Mononuclear cell (primary cell): ENCODE measurements around the gene DLK1. TPM values are rescaled to one million over a fixed set of nuclear protein-coding genes. Genes with fewer than 3 reads are reported as not detected.

Source experiments
- H3K27me3 ChIP-seq: 2 replicates; pipeline ENCODE4 v1.6.0; 2011; ENCODE audit warnings: low read length, control low read depth; ENCODE audit not compliant: insufficient read depth
- H3K4me1 ChIP-seq: 2 replicates; pipeline ENCODE4 v1.5.1; 2011; ENCODE audit warnings: mild to moderate bottlenecking, low read length, control low read depth; ENCODE audit not compliant: insufficient read depth
- H3K4me3 ChIP-seq: 2 replicates; pipeline ENCODE4 v1.5.1; 2011; ENCODE audit warnings: mild to moderate bottlenecking, low read length, moderate library complexity
- H3K9me3 ChIP-seq: 2 replicates; pipeline ENCODE4 v1.5.1; 2011; ENCODE audit warnings: low read depth, mild to moderate bottlenecking, control low read depth, low read length
- total RNA-seq: library from RNA; depleted of rRNA; stranded (reverse); fragments of >200 nt; gene quantifications from one replicate; pipeline ENCODE4 v1.2.3, GENCODE V29; 2012

DLK1 gene
- total RNA-seq, 1 donor = not detected

- no peaks in the 10 kb centered on the region for H3K27me3 ChIP-seq
- no peak overlapping the region for H3K4me3 ChIP-seq
- no peaks in the 10 kb centered on the region for H3K4me1 ChIP-seq
- H3K9me3 ChIP-seq = no peaks in the 10 kb centered on the region
Measured at GRCh38 chr14:100767003-100767787, 40.5 kb downstream of the DLK1 start.

DNA sequence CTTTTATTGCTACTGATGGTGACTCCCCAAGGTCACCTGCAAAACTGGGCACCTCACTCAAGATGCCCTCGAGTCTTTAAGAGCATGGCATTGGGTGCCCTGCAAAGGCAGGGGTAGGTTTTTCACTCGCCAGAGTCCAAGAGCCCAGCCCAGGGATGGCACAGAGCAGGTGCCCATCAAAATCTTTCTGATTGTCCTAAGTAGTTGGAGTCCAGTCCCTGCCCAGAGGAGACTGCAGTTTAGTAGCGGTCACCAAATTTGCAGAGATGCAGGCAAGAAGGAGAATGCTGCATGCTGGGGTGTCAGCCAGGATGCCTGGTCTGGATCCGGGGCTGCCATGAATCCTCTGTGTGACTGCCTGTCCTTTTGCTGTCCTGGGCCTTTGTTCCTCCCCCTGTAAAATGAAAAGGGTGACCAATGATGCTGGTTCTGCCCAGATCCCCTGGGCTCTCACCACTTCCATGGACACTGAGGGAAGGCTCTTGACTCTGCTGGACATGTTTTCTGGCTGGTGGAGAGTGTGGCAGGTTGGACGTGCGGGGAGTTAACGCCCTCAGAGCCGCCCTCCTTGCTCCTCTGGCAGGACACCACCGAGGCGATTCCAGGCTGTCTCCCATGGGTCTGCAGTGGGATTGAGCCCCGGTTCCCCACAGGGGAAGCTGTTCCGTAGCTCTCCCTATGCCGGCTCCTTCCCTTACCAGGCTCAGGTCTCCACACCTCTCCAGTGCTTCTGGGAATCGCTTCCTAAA is 41.3 kb downstream of the DLK1 start:
- no peaks in the 10 kb centered on the region for H3K9me3 ChIP-seq
- no peaks in the 10 kb centered on the region for H3K4me1 ChIP-seq
- H3K4me3 ChIP-seq = no peak overlapping the region
- H3K27me3 ChIP-seq = no peaks in the 10 kb centered on the region

DNA sequence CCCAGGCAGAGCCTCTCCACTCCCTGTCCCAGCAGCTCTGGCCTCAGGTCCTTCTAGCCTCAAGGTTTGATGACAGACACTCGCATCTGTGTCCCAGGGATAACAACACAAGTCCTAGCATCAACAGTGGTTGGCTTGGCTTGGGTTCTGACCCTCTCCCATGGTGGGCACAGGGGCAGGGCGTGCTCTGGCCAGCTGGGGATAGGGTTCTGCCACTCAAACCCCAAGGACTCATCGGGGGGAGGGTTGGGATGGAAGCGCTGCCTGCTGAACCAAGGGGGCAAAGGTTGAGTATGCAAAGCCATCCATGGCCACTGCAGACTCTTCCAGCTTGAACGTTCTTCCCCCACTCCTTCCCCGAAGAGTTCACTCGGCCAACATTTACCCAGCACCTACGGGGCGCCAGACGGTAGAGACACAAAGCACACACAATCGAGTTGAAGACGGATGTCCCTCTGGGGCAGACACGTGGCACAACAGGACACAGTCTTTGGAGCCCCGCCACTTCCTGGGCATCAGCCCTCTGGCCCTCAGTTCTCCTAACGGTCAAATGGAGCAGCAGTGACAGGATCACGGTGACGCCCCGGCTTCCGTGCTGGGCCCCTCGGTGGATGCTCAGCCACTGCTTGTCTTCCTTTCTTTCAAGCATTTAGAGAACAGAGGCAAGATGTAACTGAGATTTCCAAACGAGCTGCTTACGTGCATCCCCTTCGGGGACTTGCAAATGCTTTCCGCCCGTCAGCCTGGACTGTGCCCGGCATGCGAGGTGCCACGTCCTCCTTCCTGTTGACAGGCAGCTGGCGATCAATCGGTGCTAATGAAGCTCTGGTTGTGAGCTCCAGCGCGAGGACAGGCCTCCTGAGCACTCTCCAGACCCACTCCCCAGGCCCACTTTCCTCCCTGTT is 42.6 kb downstream of the DLK1 start:
- Histone ChIP-seq H3K9me3 (no peaks in the 10 kb centered on the region), H3K4me3 (no peak overlapping the region), H3K4me1 (no peaks in the 10 kb centered on the region), H3K27me3 (no peaks in the 10 kb centered on the region)

DNA sequence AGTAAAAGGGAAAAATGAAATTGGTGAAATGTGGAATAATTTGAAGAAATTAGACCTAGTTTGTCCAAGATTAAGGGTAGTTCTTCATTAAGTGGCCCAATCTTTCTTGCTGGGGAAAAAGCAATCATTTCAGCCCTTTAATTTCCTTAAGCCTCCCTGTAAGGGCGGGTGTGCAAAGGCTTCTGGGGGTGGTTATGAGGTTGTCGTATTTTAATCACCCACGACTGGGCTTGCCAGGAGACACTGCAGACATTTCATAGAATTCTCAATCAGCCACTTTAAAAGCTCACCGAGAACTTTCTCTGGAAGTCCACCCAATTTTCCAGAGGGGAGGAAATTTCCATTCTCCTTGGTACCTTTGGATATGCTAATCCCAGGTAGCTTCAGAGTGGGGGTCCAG is 43.4 kb downstream of the DLK1 start:
- H3K9me3 ChIP-seq = no peaks in the 10 kb centered on the region
- H3K27me3 ChIP-seq = no peaks in the 10 kb centered on the region
- no peaks in the 10 kb centered on the region for H3K4me1 ChIP-seq
- no peak overlapping the region for H3K4me3 ChIP-seq

DNA sequence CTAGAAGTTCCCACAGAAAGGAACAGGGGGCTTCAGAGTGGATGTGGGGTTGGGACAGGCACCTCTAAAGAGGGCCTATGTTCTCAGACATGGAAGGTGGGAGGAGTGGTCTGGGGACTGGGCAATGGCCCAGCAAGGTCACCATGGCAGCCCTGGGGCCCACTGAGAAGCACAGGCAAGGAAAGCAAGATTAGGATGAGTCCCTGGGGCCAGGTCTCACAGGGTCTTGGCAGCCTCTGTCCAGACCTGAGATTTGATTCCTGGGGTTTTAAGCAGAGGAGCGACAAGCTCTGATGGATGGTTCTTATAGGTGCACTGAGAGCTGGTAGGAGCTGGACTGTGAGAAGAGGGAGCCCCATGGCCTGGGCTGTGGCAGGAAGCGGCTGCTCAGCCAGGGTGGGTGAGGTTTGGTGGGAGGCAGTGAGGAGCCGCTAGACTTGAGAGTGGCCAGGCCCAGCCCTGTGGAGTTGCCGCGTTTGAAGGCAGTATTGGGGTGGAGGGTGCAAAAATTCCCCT is 44.0 kb downstream of the DLK1 start:
- no peaks in the 10 kb centered on the region for H3K4me1 ChIP-seq
- H3K27me3 ChIP-seq = no peaks in the 10 kb centered on the region
- no peaks in the 10 kb centered on the region for H3K9me3 ChIP-seq
- H3K4me3 ChIP-seq = no peak overlapping the region

- no peak overlapping the region for H3K4me3 ChIP-seq
- no peaks in the 10 kb centered on the region for H3K4me1 ChIP-seq
- no peaks in the 10 kb centered on the region for H3K27me3 ChIP-seq
- no peaks in the 10 kb centered on the region for H3K9me3 ChIP-seq
Measured at GRCh38 chr14:100771121-100771800, 44.6 kb downstream of the DLK1 start.

DNA sequence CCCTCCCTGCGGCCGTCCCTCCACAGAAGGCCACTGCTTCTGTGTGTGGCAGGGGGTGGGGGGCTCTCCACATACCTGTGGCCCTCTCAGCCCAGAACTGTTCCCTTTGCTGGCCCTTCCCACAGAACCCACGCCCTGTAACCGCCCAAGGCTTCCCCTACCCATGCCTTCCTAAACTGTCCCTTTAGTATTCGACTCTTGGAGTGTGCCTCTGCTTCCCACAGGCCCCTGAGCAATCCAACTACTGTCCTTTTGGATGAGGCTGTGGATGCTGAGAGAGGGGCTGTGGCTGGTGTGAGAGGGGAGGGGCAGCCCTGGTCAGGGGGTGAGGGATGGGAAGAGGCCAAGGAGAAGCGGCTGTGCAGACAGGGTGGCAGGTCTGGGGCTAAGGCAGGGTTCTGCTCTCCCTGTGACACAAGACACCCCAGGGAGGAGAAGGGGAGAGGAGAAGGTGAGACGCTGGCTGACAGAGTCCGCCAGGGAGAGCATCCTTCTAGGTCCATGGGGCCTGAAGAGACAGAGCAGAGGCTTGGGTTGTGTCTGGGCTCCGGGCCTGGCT is 46.0 kb downstream of the DLK1 start:
- no peaks in the 10 kb centered on the region for H3K9me3 ChIP-seq
- H3K27me3 ChIP-seq = no peaks in the 10 kb centered on the region
- no peak overlapping the region for H3K4me3 ChIP-seq
- no peaks in the 10 kb centered on the region for H3K4me1 ChIP-seq

- H3K4me1 ChIP-seq = no peaks in the 10 kb centered on the region
- H3K27me3 ChIP-seq = no peaks in the 10 kb centered on the region
- H3K9me3 ChIP-seq = no peaks in the 10 kb centered on the region
- H3K4me3 ChIP-seq = no peak overlapping the region
Measured at GRCh38 chr14:100773331-100774163, 46.9 kb downstream of the DLK1 start.

DNA sequence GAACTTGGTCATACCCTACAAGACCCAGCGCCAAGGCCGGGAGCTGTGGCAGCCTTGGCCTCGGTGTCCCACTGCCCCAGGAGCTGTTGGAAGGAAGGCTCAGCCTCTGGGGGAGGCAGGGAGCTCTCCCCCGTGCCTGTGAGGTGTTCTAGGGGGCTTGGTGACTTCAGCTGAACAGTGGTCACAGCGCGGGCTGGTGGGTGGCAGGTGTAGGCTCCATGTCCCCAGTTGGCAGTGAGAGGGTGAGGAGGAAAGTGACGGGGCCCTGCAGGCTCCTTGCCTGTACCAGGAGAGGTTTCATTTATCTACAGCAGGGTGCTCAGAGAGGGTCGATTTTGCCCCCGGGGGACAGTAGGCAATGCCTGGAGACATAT is 47.5 kb downstream of the DLK1 start:
- Histone ChIP-seq H3K4me3 (no peak overlapping the region), H3K4me1 (no peaks in the 10 kb centered on the region), H3K27me3 (no peaks in the 10 kb centered on the region), H3K9me3 (no peaks in the 10 kb centered on the region)

DNA sequence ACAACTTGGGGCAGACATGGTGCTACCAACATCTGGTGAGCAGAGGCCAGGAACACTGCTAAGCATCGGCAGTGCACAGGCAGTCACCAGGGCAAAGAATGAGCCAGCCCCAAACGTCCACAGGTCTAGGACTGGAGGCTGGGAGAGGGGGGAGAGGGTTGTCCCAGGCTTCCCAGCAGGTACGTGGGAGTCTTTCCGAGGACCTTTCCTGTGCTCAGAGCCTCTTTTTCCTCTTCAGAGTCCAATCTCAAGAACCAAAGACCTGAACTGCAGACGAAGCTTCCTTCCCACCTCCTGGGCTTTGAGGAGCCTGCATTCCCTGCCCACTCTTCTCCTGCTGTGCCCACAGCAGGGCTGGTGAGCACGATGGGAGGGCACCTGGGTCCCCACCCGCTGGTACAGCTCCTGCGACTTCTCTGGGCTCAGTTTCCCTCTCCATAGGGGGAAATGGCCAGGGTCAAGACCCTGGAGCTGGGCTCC is 48.7 kb downstream of the DLK1 start:
- Histone ChIP-seq H3K27me3 (no peaks in the 10 kb centered on the region), H3K9me3 (no peaks in the 10 kb centered on the region), H3K4me3 (no peak overlapping the region), H3K4me1 (no peaks in the 10 kb centered on the region)

- Histone ChIP-seq H3K4me3 (no peak overlapping the region), H3K9me3 (no peaks in the 10 kb centered on the region), H3K27me3 (no peaks in the 10 kb centered on the region), H3K4me1 (no peaks in the 10 kb centered on the region)
Measured at GRCh38 chr14:100775831-100776591, 49.3 kb downstream of the DLK1 start.

- no peaks in the 10 kb centered on the region for H3K27me3 ChIP-seq
- H3K9me3 ChIP-seq = no peaks in the 10 kb centered on the region
Measured at GRCh38 chr14:100776681-100777365, 50.1 kb downstream of the DLK1 start.

More at GRCh38 chr14:100776681-100777365, 50.1 kb downstream of the DLK1 start:
- Histone ChIP-seq H3K4me3 (no peak overlapping the region), H3K4me1 (no peaks in the 10 kb centered on the region)
